Activated CD8-positive, alpha-beta memory T cell treated with anti-CD3 and anti-CD28 coated beads, Interleukin-2, amount 50 U/mL, for 24 hours (primary cell): ENCODE data around the gene CCN5.
"Not testable (repeated sequence)": the region's sequence is repeated elsewhere in the genome, so short reads cannot be mapped to it uniquely, and the experiment has no call there.

Experiments
- DNase-seq: peaks from one replicate; pipeline ENCODE4 v3.0.0-alpha.2; 2020; ENCODE audit errors: extremely low read depth

Gene CCN5

DNA sequence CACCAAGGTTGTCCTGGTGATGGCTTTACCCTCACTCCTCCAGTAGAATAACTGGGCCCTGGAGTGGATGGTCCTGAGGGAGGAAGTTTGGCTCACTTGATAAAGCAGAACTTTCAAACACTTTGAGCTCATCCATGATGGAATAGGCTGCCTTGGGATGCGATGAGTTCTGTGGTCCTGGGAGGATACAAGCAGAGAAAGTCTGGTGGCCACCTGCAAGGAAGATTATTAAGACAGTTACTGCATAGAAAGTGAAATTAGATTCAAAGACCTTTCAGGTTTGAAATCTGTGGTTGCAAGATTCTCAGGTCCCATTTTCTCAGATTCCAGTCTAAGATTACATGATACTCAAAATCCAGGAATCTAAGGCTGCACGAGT is 19.9 kb upstream of the CCN5 start:
- no peak for DNase-seq

DNA sequence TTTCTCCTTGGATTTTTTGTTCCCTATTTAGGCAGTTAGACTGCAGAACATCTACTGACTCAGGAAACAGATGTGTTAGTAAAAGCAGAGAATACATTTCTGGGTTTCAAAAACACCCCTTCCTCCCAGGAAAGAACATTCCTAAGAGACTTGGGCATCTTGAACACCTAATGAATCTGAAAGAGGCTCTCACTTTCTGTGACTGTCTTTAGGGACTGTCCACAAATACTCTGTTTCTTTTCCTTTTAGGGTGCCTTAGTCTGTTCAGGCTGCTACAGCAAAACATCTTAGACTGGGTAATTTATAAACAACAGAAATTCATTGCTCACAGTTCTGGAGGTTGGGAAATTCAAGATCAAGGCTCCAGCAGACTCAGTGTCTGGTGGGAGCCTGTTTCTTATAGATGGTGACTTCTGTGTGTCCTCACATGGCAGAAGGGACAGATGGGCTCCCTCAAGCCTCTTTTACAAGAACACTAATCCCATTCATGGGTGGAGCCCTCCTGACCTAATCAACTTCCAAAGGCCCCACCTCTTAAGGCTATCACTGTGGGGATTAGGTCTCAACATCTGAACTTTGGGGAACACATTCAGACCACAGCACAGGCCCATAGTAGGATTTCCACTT is 19.4 kb upstream of the CCN5 start:
- no peak for DNase-seq

DNA sequence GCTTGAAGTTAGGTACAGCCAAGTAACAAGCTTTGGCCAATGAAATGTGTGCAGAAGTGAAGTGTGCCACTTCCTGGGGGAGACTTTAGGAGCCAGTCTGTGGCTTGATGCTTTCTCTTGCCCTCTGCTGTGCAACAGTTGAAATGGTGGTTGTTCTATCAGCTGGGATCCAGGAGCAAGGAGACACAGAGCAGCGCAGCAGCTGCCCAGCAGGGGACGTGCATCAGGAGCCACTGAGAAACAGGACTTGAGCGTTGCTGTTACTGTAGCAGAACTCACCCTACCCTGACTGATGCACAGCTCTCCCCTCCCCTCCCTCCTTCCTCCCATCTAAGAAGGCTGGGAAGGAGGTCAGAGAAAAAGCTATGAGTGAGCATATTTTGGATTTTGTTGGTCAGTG is 18.9 kb upstream of the CCN5 start:
- no peak for DNase-seq

DNA sequence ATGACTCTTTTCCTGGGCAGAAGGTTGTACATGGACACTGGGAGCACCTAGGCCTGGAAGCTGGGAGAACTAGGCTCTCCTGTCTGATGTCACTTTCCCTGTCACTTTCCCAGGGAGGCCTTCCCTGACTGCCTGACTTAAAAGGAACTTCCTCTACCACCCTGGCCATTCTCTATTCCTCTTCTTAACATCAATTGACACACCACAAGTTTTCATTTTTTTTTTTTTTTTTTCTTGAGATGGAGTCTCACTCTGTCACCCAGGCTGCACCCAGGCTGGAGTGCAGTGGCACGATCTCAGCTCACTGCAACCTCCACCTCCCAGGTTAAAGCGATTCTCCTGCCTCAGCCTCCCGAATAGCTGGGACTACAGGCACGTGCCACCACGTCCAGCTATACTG is 18.1 kb upstream of the CCN5 start:
- DNase-seq = not testable (repeated sequence)

DNA sequence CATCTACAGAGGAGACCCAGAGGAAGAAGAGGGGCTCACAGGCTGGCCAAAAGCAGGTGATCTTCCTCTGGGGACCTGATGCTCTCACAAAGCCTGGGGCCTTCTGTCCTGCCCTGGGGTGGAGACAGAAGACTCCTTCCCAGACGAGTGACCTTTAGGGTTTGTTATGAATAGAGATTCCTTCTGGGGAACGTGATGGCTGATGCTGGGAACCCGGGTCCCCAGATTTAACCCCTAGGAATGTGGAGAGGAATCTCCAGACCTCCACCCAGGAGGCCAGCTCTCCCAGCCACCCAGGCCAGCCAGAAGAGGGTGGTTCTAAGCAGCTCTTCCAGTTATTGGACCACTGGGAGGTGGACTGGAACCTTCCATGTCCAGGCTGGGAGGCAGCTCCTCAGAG is 16.8 kb upstream of the CCN5 start:
- no peak for DNase-seq

DNA sequence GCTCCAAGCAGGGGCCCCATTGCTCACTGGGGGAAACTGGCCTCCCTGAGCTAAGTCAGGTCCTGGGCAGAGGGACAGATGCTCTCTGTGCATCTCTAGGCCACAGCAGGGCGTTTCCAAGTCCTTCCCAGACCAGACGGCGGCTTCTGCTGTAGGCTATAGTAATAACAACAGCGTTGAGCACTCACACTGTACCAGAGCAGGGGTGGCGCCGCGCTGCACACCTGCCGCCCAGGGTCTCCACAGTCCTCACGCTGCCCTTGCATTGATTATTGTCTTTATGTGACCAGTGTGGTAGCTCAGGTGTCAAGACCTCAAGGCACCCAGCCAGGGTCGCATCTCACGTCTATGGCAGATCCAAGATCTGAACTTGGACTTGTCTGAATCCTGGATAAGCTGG is 14.9 kb upstream of the CCN5 start:
- no peak for DNase-seq

DNA sequence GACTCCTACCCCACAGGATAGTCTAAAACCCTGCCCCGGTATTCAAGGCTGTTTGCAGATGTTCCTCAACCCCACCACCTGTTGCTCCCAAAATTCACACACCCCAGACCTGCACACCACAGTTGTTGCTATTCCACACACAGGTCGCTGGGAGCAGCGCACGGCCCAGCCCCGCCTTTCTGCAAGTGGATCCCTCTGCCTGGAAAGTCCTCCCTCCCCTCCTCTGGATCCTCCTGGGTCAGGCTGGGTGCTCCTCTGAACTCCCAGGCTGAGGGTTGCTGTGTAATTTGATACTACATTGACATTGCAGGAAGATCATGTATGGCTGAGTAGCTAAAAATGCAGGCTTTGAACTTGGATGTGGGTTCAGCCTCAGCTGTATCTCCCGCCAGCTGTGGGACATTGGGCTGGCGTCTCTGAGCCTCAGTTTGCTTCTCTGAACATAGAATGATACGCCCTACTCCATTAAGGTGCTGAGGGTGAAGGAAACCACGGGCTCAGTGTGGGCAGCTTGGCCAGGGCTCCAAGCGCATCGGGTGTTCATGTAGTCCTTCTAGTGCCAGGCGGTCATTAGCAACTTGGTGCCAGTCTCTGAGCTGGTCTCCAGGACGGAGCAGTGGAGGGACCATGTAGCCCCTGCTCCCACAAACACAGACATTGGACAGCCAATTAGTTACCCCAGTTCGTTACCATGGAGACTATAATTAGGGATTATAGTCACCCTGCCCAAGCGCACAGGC is 13.9 kb upstream of the CCN5 start:
- DNase-seq = no peak

DNA sequence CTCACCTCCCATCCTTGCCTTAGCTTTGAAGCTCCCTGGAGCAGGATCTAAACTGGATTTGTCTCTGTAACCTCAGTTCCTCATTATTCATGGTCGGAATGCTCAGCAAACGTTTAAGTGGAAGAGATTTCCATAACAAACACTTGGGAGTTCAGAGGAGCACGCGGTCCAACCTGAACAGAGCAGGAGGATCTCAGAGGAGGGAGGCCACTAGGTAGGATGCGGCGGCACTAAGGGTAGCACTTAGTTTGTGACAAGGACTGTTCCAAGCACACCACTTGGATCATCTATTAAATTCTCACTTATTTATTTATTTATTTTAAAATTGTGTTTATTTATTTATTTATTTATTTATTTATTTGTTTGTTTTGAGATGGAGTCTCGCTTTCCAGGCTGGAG is 13.3 kb upstream of the CCN5 start:
- no peak for DNase-seq

DNA sequence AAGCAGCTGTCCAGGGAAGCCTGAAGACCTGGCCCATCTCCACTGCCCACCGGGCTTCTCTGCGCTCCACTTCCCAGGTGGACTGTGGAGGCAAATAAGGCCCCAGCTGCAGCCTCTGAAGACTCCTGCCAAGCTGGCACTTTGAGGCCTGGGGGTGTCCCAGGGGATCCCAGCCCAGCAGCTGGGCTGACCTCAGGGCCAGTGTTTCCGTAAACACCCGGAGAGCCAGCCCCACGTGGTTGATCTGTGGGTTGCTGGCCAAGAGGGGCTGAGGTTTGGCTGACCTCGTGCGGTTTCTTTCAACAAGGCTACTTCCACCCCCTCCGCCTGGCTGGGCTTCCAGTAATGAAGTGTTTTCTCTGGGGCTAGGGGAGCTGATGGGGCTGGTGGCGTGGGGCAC is 12.4 kb upstream of the CCN5 start:
- no peak for DNase-seq

DNA sequence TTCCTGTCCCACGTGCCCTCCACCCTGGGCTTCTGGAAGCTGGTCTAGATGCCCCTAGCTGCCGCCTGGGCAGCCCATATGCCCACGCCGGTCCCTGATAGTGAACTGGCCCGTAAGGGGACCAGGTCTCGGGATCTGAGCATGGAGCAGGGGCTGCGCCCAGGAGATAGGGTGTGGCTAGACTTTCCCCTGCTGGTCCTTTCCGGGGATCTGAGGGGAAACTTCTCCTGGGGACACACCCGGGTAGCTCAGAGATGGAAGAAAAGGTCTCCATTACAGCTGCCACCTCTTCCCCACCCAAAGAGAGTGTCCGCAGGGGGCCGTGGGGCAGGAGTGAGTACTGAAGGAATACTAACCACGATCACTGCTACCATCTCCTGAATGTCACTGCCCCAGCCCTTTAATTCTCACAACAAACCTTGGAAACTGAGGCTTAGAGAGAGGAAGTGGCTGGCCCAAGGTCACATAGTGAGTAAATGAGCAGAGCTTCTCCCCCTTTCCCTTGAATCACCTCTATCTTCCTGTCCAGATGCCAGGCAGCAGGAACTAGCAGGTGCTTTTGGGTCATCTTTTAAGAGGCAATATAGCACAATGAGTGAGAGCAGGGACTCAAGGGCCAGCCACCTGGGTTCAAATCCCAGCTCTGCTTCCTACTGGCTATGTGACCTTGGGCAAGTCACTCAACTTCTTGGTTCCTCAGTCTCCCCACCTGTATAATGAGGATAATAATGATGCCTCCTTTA is 11.8 kb upstream of the CCN5 start:
- no peak for DNase-seq

DNA sequence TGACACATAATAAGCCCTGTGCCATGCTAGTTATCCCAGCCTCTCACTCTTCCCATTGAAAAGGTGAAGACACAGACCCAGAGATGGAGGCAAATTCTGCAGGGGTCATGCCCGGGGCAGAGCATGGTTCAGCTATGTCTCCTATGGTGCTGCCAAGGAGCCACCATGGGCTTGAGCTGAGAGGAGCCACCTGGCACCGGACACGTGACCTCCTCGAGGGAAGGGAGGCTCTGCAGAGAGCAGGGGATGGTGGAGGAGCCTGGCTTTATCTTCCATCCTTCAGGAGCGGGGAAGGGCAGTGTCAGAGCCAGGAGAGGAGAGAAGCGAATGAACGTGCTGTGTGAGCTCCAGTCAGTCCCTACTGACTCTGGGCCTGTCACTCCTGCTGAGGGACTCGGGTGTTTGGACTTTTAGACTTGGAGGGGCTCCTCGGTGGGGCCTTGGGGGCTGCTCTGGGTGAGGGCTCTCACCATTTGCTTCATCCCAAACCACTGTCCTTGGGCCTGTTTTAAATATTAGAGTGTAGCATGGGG is 11.1 kb upstream of the CCN5 start:
- DNase-seq = no peak

DNA sequence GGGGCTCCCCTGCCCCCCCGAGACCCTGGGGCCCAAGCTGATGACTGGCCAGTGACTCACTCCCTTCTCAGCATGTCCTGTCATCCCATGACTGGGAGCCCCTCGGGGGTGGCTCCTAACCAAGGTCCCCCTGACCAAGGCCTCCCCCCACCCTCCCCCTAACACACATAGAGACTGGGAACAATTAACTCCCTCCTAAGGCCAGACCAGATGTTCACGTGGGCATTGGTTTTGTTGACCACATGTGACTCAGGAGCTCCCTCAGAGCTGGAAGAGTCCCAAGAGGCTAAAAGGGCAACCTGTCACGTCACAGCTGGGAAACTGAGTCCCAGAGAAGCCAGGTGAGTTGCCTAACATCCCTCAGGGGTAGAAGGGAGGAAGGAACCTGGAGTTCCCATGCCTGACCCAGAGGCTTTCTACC is 10.6 kb upstream of the CCN5 start:
- no peak for DNase-seq

DNA sequence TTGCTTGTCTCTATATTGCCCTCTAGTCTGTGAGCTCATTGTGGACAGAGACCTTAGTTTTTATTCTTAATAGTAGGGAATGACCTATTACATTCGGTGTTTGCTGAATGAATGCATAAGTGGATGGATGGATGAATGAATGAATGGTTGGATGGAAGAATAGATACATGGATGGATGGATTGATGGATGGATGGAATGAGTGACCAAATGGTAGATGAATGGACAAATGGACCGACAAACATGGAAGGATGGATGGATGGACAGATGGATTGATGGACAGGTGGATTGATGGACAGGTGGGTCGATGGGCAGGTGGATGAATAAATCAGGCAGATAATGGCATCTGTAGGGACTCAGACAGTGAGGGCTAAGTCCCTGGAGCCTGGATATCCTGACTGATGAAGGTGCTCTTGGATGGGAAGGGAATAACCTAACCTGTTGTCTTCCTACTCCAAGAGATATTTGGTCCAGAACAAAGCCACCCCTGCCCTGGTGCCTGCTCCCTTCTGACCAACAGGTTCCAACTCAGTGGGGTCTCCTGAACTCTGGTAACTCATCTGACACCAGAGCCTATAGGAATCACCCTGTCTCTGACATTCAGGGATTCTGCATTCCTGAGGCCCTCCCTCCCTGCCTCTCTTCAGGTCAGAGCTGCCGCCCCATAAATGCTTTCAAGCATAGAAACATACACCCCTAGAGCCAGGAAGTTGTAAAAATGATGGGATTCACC is 9.6 kb upstream of the CCN5 start:
- no peak for DNase-seq

DNA sequence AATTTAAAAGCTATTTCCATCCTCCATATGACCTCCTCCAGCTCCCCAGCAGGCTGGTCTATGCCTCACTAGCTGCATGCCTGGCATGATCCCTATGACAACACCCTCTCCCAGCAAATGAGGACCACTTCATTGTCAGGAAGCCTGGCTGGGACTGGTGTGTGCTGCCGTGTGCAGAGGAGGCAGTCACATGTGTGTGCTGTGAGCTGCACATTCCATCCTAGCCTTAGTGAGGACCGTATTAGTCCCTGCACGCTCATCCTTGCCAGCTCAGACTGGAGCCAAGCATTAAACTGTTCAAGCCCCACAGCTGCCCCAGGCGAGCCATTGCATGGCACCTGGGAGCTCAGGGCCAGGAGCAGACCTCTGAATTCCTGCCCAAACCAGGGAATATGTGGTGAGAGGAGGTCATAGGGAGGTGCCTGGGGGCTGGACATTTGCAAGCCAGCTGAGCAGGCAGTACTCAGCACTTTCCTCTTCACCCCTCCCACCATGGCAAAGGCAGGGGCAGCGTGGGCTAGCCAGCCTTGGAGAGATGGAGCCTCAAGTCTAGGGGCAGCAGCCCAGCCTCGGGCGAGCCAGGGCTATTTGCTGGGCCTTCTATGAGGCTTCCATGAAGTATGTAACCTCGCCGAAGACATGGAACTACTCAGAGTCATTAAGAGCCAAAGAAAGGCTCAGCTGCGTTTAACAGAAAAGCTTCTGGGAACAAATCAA is 8.7 kb upstream of the CCN5 start:
- no peak for DNase-seq

DNA sequence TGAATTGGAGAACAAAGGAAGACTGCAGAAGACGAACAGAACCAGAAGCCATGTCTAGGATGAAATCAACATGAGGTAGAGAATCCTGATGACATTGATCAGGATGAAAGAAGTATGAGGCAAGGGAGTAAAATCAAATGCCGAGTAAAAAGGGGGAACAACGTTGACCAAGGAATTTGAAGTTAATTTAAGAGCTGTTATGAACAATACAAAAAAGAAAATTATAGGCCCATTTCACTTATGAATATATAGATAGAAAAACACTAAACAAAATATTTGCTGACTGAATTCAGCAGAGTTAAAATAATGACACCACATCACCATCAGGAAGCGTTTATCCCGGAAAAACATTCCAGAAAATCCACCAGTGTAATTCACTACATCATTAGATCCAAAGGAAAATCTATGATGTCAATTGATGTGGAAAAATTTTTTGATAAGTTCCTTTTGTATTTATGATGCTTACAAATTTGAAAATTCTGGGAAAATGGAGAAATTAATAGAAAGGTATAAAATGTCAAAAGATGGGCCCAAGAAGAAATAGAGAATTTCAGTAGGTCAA is 8.1 kb upstream of the CCN5 start:
- DNase-seq = no peak

DNA sequence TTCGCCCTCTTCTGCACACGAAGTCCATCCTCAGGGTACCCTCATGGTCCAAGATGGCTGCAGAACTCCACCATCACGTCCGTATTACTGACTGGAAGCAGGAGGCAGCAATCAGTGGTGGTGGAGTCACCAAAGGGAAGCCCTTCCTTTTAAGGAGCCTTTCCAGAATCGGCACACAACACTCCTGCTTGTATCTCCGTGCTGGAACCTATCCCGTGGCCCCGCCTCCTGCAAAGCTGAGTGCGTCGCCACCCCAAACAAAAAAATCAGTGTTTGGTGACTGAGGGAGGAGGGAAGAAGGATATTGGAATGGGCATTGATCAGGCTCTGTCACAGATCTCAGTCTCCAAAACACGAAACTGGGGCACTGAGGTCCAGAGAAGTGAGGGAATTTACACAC is 5.8 kb upstream of the CCN5 start:
- no peak for DNase-seq

DNA sequence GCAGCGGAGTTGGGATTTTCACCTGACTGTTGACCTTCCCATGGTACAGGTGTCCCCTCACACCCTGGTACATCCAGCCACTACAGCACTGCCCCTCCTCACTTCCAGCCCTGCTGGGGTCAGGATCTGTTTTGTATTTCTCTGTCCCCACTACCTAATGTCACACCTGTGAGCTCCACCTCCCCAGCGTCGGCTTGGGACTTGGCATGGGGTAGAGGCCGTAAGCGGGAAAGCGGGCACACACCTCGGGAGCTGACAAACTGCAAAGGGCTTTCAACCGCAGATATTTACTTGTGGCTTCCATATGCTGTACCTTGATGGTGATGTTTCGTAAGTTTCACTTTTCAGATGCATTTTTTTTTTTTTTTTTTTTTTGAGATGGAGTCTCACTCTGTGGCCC is 5.4 kb upstream of the CCN5 start:
- DNase-seq = no peak

DNA sequence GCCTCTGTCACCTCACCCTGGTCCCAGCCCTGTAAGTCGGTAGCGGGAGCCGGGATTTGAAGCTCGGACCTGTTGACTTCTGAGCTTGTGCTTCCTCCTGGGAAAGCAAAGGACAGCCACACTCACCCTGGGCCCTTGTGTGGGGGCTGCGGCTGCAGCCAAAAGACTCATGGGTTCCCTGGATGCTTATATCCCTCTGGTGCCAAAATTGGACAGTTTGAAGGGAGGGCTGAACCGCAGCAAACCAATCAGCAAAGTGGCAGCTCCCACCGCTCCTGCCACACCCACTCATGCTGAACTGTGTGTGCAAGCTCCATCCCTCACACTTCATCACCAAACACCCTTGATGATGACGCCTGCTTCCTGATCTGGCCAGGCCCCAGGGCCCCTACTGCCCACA is 3.9 kb upstream of the CCN5 start:
- DNase-seq = no peak

DNA sequence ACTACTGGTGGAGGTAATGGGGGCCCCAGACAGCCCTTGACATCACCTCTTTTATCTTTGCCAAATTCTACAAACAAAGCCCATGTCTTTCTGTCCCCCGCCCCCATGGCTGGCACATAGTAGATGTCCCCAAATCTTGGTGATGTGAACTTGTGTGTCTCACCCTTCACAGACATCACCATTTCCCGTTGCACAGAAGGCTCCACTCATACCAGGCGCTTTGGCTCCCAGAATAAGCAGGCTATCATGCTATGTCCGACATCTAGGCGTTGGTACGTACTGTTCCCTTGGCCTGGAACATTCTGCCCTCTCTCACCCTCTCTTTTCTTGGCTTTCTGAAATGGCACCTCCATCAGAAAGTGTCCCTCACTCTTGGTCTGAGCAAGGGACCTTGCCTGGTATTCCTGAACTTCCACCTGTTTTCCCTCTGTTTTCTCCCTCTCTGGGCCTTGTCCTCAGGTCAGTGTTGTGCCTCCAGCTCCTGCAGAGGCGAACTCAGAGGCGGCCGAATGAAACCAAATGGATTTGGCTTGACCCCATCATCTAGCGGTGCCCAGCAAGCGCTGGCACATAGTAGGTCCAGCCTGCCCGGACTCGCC is 968 bp upstream of the CCN5 start:
- DNase-seq = no peak

DNA sequence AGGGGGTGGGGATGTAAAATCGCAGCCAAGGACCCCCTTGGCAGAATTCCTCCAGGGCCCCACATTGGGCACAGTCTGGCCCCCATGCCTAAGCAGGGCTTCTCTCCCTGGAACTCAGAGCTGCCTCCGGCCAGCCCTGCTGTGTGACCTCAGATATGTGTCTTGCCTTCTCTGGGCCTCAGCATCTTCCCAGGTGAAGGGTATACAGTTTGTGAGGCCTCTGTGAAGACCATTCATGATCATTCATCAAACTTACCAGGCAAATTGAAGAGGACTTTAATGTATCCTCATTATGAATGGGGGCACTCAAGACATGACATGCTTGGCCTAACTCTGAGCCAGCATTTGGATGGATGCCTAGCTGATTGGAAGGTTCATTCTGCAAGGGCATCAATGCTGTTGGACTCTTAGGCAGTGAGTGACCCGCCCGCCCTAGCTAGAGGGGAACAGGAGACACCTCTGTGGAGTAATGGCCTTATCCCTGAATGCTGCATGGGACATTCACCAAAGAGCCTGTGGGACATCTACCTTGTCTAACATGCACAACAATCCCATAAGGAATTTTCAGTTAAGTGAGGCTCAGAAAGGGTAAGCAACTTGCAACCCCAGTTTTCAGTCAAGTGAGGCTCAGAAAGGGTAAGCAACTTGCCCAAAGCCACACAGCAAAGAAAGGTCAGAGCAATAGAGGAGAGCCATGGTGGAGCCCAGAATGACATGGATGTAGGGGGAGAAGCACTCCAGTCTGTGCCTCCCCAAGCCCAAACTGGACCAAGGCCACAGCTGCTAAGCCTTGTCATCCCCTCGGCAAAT is 535 bp downstream of the CCN5 start:
- DNase-seq = no peak
